Activated CD4-positive, alpha-beta T cell treated with anti-CD3 and anti-CD28 coated beads, Interleukin-2, amount 50 U/mL, for 4 hours (primary cell): ENCODE data around the gene MLH3.
A peak's percentile ranks its signal among the peaks of the same experiment; 100 is the strongest.

Experiments
- DNase-seq, 2 experiments: peaks; one replicate each; pipeline ENCODE4 v3.0.0-alpha.2; 2020

Gene MLH3

DNA sequence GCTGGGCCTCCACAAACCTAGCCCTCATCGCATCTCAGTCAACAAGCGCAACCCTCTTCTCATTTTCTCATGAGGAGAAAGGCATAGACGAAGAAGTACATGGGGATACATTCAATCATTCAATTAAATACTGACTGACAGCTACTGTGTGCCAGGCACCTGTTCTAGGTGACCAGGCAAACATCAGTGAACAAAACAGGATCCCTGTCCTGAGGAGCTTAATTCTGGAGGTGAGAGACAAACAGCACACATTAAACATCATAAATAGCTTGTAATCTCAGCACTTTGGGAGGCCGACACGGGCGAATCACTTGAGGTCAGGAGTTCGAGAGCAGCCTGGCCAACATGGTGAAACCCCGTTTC, 12.9 kb upstream of the MLH3 start:
- DNase-seq = no peak

DNA sequence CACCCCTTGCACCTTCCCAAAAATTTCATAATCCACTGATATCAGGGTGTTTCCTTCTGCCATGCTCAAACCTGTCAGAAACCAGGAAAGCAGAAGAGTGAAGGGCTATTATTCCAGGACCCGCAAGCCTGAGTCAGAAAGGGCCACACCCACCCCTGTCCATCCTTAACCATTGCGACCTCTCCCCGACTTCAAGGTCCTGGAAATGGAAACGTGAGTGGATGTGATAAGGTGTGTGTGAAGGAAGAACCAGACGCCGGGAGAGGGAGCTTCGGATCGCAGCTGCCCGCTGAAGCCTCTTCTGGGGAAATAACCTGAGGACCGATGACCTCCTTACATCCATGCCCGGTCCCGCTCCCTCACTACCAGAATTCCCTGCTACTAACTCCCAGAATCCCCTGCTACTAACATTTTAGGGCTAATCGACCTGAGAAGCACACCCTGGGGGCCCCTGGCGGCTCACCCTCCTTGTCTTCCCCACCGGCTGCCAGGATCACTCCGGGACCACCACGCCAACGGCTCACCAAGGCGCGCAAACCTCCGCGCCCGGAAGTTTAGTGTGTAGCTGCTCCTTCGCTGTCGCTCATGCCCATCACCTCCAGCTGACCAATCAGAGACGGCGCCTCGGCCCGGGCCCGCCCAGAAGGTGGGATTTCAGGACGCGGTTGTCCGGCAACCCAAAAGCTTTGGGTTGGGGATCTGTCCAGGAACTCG, 12.4 kb upstream of the MLH3 start, which contains the start of gene ACYP1:
ACYP1 (minus strand) TSS at position 534 of the 714 bp plus-strand sequence; CDS start at position 63, 471 bp downstream.
- peak; percentile 86 to 89 for DNase-seq

DNA sequence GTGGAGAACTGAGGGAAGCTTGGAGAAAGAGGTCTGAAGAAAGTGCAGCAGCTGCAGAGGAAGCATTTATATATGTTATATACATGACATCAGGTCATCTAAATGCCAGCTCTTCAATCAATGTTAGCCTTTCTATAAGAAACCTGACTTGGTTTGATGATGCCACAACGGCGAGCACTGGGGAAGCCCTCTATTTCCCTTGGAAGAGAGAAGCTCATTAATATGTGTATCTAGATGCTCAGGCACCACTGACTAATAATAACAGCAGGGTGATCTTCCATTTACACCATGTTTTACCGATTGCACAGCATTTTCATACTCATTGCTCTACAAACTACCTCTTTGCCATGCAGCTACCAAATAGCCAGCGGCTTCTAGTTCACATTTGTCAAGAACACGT, 11.7 kb upstream of the MLH3 start:
- no peak for DNase-seq

DNA sequence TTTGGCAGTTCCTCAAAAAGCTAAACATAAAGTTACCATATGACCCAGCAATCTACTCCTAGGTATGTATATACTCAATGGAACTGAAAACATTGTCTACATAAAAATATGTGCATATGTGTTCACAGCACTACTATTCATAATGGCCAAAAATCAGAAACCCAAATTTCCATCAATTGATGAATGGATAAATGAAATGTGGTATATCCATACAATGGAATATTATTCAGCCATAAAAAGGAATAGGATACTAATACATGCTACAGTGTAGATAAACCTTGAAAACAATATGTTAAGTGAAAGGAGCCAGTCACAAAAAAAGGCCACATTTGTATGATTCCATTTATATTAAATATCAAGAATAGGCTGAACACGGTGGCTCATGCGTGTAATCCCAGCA, 9.2 kb upstream of the MLH3 start:
- DNase-seq = no peak

DNA sequence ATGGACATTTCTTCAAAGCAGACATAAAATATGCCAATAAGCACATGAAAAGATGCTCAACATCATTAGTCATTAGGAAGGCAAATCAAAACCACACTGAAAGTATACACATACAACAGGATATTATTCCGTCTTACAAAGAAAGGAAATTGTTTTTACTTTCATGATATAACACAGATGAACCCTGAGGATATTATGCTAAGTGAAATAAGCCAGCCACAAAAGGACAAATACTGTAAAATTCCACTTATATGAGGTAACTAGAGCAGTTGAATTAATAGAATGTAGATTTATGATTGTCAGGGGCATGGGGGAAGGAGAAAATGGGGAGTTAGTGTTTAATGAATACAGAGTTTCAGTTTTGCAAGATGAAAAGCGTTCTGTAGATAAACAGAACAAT, 8.4 kb upstream of the MLH3 start:
- DNase-seq = no peak

DNA sequence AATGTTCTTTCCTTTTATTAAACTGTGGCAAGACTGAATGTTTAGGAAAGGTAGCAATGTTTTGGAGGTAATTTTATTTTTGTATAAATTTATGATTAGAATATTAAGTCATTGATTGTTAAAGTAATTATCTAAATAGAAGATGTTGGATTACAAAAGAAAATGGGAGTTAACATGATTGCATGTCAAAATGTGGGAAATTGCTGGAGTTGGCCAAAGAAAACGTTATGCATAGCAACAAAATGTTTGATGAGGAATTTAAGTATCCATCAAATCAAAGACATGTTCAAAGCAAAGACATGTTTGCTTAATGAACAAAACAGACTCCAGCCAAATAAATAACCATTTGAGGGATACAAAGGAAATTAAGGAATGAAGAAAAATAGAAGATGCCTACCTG, 3.2 kb upstream of the MLH3 start:
- DNase-seq = no peak

DNA sequence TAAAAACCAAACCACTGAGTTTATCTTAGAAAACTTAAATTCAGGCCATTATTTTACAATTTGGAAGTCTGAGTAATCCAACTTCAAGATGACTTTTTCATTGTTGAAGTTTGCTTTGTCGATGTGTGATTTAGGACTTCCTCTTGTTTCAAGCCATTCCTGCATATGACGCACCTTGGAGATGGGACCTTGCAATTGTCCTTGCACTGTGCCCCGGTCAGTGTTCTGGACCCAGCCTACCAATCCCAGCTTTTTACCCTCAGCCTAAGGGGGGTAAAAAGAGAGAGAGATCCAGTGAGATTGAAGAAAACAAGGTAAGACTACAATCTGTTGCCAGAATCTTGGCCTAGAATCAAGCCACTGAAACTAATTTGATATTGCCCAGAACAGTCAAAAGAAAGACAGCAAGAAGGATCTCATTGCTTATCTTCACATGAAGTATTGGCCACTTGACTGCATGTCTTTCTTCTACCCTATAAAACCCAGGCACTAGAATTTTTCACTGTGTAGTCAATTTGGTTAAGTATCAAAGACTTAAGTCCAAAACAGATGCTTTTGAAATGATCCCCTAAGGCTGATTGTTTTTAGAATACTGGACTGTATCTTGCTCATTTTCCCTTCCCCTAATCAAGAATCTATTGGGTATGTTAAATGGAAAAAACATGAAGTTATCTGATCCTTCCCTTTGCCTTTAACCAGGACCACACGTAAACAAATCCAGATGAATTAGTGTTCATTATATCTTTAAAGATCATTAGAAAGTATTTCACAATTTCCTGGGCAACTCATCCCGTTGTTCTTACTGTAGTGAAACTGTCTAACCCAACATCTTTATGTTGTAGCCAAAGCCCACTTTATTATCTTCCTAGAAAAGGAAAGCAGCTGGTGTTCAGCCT, 2.4 kb upstream of the MLH3 start:
- DNase-seq = no peak

DNA sequence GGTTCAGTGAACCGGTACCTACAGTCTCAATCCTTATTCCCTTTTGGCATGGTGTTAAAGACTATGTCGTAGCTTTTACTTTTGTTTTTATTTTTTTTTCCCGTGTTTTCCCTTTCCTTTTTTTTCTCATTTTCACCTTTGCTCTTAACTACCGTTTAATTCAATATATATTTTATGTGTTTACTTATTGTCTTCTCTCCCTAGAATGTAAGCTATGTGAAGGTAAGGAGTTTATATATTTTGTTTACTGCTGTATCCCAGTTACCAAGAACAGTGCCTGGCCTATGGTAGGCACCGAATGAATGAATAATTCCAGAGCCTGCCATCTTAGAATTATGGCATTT, 261 bp upstream of the MLH3 start:
- DNase-seq = no peak

DNA sequence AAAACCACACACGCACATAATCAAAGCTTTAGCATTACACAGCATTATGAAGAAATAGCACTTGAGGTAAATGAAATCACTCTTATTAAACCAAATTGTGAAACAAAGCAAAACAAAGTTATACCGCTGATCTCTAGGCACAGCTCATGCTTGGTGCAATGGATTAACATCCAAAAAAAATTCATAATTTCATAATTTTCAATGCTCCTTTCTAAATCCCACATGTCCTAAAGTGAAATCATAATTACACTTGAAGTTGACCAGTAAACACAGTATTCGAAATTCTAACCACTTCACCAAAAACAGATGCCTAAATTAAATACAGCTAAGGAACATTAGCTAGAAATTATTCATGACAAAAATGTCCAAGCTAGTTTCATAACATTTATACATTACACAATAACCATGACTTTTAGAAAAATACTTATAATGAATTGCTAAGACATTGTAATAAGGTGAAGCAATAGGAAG, 1.5 kb downstream of the MLH3 start:
- DNase-seq = no peak

DNA sequence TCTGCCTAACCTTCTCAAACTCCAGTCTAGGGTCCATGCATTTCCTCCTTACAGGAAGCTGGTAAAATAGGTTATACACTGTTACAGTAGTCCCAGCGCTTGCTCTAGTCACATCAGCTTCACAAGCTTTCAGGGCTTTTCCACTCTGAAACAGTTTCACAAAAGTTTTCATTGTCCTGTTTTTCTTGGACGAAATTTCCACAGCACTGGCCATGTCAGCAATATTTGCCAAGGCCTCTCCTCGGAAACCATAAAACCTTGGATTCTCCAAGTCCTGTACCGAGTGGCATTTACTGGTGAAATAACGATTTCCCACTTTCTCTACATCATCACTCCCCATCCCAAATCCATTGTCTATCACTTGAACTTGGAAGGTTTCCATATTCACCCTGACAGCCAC, 2.1 kb downstream of the MLH3 start:
- no peak for DNase-seq

DNA sequence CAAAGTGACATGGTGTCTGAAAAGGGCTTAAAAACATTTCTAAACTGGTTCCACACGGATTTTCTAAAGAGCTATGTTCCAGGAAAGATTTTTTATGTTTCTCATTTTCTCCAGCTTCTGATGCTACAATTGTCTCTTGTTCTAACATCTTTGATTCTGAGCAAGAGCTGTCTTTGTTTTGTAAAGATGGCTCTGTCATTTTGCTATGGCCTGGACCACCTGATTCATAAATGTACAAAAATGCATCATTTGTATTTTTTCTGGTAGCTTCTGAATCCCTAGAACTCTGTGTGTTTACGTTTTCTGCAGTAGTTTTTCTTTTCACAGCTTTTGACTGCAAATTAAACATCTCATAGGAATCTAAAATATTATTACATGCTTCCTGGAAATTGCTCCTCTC, 3.2 kb downstream of the MLH3 start:
- DNase-seq = no peak

DNA sequence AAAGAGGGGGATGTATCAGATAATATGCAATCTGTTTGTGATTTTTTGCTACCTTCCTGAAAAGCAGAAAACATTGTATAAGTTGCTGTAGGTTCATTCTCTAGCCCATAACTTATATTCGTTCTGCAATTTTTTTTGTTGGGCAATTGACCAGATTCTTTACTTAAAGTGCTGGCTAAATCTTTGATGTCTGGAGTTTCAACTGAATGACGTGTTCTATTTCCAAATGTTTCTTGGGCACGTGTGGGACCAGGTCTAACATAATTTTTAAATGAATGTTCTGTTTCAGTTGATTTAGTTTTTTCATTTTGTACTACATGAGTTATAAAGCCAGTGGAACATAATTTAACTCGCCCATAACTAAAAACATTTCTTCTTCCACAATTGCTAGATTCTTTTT, 3.8 kb downstream of the MLH3 start:
- no peak for DNase-seq

DNA sequence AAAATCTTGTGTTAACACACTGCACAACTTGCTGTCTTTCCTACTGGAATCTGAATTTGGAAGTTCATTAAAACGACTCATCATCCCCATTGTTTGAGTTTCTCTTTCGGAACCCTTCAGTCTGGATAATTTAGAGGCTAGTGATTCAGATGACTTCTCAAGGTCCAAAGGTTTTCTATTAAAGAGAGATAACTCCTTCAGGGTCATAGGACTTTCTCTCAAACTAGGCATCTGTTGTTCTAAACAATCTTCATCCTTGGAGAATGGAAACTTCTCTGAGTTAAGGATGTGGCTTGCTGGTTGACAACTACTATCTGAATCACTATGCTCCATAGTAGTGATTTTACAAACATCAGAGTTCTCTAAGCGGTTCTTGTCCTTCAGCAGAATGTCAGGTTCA, 4.4 kb downstream of the MLH3 start:
- DNase-seq = no peak

DNA sequence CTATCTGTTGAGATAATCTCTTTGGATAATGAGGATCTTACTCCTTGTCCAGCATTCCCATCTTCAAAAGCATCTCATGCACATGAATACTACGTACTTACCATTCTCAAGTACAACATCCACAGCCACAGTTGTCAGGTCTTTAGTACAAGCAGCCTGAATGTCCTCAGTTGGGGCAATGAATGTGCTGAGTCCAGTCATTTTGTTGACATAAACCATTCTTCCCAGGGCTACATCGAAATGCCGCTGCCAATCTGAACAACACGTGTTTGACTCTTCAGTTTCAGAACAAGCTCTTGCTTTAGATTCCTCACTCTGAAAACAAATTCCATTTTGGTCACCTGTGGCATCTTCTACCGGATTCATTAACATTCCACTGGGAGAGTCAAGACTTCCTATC, 5.0 kb downstream of the MLH3 start:
- no peak for DNase-seq

DNA sequence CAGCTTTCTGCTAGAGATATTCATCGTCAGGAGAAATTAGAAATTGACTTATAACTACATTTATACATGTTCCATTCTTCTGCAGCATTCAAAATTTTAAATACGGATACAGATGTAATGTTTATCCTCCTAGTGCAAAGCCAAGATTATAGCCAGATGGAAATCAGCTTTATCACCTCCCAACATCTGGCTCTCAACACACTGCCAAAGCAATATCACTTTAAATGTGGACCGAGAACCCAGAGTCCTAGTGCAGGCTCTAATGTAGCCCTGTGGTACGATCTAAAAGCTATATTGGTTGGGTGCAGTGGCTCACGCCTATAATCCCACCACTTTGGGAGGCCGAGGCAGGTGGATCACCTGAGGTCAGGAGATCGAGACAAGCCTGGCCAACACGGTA, 6.5 kb downstream of the MLH3 start:
- no peak for DNase-seq

DNA sequence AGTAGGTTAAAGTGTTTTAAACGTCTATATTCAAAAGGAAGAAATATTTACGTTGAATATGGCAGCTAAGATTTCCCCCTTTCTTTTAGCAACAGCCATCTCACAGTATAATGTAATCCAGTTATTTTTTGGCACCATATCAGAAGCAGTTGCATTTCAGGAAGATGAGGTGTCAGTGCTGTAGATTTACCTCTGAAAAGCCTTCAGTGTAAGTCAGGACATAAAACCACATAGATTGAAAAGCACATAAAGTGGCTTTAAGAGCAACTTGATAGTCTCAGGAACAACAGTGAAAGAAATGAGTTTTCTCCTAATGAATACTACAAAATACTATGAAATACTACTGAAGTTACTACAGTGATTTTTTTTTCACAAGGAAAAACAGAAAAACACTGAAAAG, 6.9 kb downstream of the MLH3 start:
- no peak for DNase-seq

DNA sequence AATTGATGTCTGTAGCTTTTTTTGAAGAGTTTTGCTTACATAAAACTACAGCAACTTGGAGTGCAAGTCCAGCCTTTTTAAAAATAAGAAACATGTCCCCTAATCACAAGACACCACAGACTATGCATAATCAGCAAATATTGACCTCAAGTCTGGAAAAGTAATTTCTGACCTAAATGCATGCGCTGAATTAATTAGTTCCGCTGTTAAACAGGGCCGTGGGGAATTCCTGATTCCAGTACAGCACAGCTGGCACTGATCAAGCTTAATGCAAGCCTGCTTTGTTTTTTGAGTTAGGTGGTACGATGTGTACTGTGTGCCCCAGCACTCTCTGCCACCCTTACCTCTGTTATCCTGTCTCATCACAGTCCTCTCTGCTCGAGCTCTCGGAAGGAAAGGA, 9.2 kb downstream of the MLH3 start:
- DNase-seq = no peak

DNA sequence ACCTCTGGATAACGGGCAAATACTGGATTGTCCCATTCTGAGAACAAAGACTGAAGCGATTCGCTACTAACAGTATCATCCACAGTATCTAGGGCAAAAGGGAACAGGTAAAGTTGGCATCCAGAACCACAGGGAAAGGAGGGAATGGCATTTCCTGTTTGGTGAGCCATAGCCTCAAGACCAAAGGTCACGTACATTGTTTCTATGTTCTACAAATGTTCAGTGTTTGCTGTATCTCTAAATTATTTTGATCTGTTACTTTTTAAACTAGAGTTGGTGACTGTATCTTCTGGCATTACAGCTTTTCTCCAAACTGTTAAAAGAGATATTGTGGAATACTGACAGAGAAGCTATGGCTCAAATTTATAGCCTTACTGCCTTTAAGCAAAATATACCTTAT, 9.7 kb downstream of the MLH3 start:
- no peak for DNase-seq

DNA sequence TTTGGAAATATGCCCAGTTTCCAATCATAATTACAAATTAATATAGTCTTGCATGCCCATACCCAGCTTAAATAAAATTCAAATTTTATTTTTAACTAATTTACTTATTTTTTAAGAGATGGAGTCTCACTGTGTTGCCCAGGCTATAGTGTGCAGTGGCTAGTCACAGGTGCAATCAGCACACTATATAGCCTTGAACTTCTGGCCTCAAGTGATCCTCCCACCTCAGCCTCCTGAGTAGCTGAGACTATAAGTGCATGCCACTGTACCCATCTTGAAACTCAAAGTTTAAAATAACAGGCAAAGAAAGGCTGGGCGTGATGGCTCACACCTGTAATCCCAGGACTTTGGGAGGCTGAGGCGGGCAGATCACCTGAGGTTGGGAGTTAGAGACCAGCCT, 10.3 kb downstream of the MLH3 start:
- no peak for DNase-seq

DNA sequence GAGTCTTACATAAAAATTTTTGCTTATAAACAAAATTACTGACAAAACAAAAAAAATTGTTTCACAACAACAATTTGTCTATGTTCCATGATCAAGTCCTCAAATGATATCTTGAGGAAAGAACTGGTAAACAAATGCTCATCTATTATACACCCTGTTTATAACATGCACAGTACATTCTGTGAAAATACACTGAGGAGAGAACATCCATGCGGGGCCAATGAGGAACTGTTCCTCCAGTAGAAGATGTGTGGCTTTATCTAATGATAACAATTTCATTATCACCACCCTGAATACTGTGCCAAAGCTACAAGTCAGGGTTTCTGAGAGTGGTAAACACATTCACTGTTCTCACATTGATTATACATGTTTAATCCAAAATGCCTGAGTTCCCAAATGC, 10.8 kb downstream of the MLH3 start:
- no peak for DNase-seq

DNA sequence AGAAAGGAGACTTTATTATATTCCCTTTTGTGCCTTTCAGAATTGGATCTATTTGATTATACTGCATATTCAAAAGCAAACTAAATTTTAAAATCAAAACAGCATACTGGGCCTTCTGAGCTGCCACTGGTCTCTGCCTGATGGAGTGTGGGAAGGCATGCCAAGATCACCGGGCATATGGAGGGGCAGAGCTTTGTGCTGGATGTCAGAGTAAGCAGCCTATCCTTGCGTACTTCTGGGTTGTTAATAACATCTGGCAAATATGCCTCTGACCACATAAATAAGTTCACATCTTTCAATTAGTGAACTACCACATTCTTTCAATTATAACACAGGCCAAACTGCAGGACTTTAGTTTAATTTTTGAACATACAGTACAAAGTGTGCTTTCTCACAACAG, 18.3 kb downstream of the MLH3 start:
- DNase-seq = no peak

DNA sequence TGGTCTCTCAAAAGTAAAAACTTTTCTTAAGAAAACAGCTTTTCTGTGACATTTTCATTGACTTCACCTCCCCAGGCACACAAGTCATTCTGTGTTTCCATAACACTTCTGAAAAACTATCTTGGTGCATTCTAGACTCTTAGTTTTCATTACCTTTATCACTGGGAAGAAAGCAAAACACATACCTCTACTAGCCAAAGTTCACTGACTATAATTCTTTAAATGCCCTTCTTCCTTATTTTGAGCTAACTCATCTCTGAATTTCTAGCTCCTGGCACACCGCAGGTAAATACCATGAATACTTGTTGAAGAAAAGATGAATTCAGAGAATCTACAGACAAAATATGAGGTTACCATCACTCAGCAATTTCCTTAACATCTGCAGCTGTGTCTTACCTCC, 21.1 kb downstream of the MLH3 start:
- DNase-seq = no peak

DNA sequence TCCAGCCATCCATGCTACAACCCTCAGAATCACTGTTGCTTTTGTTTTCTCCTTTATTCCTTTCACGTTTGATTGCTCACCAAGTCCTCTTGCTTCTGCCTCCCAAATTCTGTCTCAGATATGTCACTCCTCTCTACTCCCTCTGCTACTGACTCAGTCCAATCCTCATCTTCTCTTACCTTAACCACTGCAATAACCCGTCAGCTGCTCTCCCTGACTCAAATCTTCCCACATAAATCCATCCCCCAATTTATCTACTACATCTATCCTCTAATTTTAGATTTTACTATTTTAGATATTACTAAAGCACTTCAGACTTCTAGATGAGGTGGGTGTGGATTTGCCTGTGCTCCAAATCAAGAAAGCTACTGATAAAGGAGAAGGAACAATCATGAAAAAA, 25.4 kb downstream of the MLH3 start:
- DNase-seq = no peak

DNA sequence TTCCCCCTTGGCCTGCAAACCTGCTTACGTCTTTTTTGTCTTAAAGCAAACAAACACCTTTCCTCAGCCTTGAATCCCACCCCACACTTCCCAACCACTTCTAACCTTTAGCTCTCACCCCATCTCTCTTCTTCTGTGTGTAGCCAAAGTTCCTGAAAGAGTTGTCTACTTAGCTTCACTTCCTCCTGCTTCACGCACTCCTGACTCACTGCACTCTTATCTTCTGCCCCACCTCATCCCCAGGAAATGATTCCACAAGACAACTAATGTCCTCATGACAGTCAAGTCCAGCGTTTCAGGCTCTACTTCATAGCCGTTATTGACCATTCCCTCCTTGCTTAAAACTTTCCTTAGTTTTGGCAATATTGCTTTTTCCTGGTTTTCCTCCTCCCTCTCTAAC, 26.2 kb downstream of the MLH3 start:
- DNase-seq = no peak

DNA sequence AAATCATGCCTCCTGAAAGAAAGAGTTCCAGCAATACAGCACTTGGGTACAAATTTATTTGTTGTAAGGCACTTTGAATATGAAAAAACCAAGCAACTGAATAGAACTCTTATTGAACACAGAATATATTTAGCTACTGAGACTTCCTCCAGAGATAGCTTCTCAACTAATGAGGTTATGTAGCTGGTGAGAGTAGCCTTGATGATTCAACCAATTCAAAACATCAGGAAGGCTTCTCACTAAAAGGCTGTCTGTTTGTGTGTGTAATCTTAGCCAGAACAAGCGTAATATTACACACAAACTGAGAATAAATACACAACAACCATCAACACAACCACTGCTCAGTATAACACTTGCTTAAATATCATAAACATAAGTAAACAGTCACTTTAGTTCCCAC, 28.2 kb downstream of the MLH3 start:
- DNase-seq = no peak
